DND-41 (cell line): ENCODE data around the gene NIP7.
A peak's percentile ranks its signal among the peaks of the same experiment; 100 is the strongest.

Experiments used
- ATAC-seq: fragments of 200-7000 bp; cut with Tn5 transposase; 3 replicates; pipeline ENCODE4 v1.9.1; 2021; ENCODE audit warnings: low read depth; ENCODE audit not compliant: insufficient read depth
- DNase-seq: peaks from one replicate; pipeline ENCODE4 v3.0.0-alpha.2; 2020
- H2AFZ ChIP-seq: 2 replicates; pipeline ENCODE4 v1.6.0; 2012; ENCODE audit warnings: low read depth, low read length
- H3K27ac ChIP-seq: 2 replicates; pipeline ENCODE4 v1.5.1; 2012; ENCODE audit warnings: low read length, inconsistent platforms
- H3K27me3 ChIP-seq: fragments of 200-600 bp; sonication (generic); 2 replicates; pipeline ENCODE4 v1.6.0; 2012; ENCODE audit warnings: low read length, mild to moderate bottlenecking, inconsistent platforms; ENCODE audit not compliant: insufficient read depth, poor library complexity
- H3K36me3 ChIP-seq: 2 replicates; pipeline ENCODE4 v1.5.1; 2012; ENCODE audit warnings: low read length, inconsistent platforms; ENCODE audit not compliant: insufficient read depth
- H3K4me1 ChIP-seq: 2 replicates; pipeline ENCODE4 v1.5.1; 2012; ENCODE audit warnings: mild to moderate bottlenecking, low read length; ENCODE audit not compliant: insufficient read depth
- H3K4me2 ChIP-seq: 2 replicates; pipeline ENCODE4 v1.6.0; 2012; ENCODE audit warnings: mild to moderate bottlenecking, moderate library complexity, low read length, inconsistent platforms; ENCODE audit not compliant: insufficient read depth
- H3K4me3 ChIP-seq, 2 experiments: fragments of 200-600 bp in 1 of 2; shearing (Covaris generic) in 1 of 2; 2 replicates each; pipeline ENCODE4 v1.5.1; 2012 to 2016; ENCODE audit warnings: inconsistent platforms in 2 of 2, low read length in 2 of 2, mild to moderate bottlenecking in 2 of 2, low read depth in 1 of 2, moderate library complexity in 1 of 2
- H3K79me2 ChIP-seq: 2 replicates; pipeline ENCODE4 v1.6.0; 2012; ENCODE audit warnings: low read length, inconsistent platforms; ENCODE audit not compliant: insufficient read depth
- H3K9ac ChIP-seq: 2 replicates; pipeline ENCODE4 v1.6.0; 2012; ENCODE audit warnings: low read depth, mild to moderate bottlenecking, inconsistent platforms, low read length, moderate library complexity
- H3K9me3 ChIP-seq: 2 replicates; pipeline ENCODE4 v1.5.1; 2012; ENCODE audit warnings: low read length, moderate library complexity, mild to moderate bottlenecking, inconsistent platforms; ENCODE audit not compliant: insufficient read depth, severe bottlenecking
- H4K20me1 ChIP-seq: 2 replicates; pipeline ENCODE4 v1.6.0; 2012; ENCODE audit warnings: low read length; ENCODE audit not compliant: insufficient read depth
- CTCF ChIP-seq: IDR thresholded peaks from 2 replicates; pipeline ENCODE4 v1.5.1; 2012; ENCODE audit warnings: borderline replicate concordance, low read length, moderate library complexity, mild to moderate bottlenecking; ENCODE audit not compliant: poor library complexity, severe bottlenecking; ENCODE audit errors: extremely low read depth
- EZH2 ChIP-seq: IDR thresholded peaks from 3 replicates; pipeline ENCODE4 v1.6.1; 2012; ENCODE audit warnings: borderline replicate concordance, low read depth, mild to moderate bottlenecking, moderate library complexity, low read length, inconsistent platforms; ENCODE audit not compliant: severe bottlenecking

The NIP7 gene

GRCh38 chr16:69386596-69386995 lies 47.0 kb downstream of the NIP7 start:
- no peak for DNase-seq
- Histone ChIP-seq H3K36me3 (peaks cover 30% of the 10 kb centered on the region), H3K27ac (no peak overlapping the region), H3K9me3 (no peaks in the 10 kb centered on the region), H3K79me2 (peaks cover 50% of the 10 kb centered on the region), H3K27me3 (no peaks in the 10 kb centered on the region), H3K4me1 (peaks cover 43% of the 10 kb centered on the region), H3K9ac (peak overlapping the region; percentile 74), H3K4me2 (peak overlapping the region; percentile 54), H3K4me3 (peak overlapping the region; percentile 77 to 90; a peak in 3 of 4 replicates), H4K20me1 (peaks cover 5% of the 10 kb centered on the region; the same call in 1 of the 2 replicates), H2AFZ (peak overlapping the region; percentile 83)
- no peak for TF ChIP-seq CTCF
- no peak for TF ChIP-seq EZH2
- ATAC-seq = no peak
